Measurements from ENCODE around the gene MYOT. TPM values are rescaled to one million over a fixed set of nuclear protein-coding genes. Genes with fewer than 3 reads are reported as not detected.

The MYOT gene
- total RNA-seq, 1 donor from 2014 or later: not detected

DNA sequence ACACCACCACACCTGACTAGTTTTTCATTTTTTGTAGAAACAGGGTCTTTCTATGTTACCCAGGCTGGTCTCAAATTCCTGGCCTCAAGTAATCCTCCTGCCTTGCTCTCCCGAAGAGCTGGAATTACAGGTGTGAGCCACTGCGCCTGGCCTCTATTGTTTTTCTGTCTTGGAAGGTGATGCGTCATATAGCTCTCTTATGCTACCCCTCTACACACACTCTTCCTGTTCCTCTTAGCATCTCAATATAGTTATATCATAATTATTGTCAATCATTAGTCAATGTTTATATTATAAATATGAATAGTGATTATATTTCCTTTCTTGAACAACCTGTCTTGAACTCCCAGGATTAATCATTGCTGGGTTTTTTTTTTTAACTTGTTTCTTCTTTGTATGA is 28.9 kb downstream of the MYOT start:
- H3K4me1 Mint-ChIP-seq (ENCODE audit: low read depth): peaks cover 15% of the 10 kb centered on the region
- H3K27ac Mint-ChIP-seq: no peak overlapping the region
- no peaks in the 10 kb centered on the region for H3K36me3 Mint-ChIP-seq (ENCODE audit: insufficient read depth)
- no peaks in the 10 kb centered on the region for H3K27me3 Mint-ChIP-seq
- TF ChIP-seq, protein P1, sequence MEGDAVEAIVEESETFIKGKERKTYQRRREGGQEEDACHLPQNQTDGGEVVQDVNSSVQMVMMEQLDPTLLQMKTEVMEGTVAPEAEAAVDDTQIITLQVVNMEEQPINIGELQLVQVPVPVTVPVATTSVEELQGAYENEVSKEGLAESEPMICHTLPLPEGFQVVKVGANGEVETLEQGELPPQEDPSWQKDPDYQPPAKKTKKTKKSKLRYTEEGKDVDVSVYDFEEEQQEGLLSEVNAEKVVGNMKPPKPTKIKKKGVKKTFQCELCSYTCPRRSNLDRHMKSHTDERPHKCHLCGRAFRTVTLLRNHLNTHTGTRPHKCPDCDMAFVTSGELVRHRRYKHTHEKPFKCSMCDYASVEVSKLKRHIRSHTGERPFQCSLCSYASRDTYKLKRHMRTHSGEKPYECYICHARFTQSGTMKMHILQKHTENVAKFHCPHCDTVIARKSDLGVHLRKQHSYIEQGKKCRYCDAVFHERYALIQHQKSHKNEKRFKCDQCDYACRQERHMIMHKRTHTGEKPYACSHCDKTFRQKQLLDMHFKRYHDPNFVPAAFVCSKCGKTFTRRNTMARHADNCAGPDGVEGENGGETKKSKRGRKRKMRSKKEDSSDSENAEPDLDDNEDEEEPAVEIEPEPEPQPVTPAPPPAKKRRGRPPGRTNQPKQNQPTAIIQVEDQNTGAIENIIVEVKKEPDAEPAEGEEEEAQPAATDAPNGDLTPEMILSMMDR (IDR thresholded peaks at IDR 0.05; ENCODE audit: unreplicated experiment): no peak
- DNase-seq (ENCODE audit: low spot score, unreplicated experiment): no peak
- H3K9me3 Mint-ChIP-seq (ENCODE audit: low read depth): no peaks in the 10 kb centered on the region
- H3K4me3 Mint-ChIP-seq (ENCODE audit: low read depth): no peak overlapping the region

DNA sequence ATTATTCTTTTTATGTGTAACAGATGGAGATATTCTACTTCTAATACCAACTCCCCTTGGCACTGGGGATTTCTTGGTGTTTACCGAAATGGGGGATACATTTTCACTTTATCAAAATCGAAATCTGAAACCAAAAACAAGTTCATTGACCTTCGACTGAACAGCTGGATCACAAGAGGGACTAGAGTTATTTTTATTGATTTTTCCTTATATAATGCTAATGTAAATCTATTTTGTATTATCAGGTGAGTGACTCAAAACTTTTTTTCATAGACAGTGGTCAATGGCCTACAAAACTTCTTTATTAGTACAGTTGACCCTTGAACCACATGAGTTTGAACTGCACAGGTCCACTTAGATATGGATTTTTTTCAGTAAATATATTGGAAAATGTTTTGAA is 31.8 kb downstream of the MYOT start:
- peak overlapping the region; percentile 41 for H3K27ac Mint-ChIP-seq
- no peaks in the 10 kb centered on the region for H3K9me3 Mint-ChIP-seq (ENCODE audit: low read depth)
- TF ChIP-seq, protein P1 (IDR thresholded peaks at IDR 0.05; ENCODE audit: unreplicated experiment): no peak
- no peak overlapping the region for H3K4me3 Mint-ChIP-seq (ENCODE audit: low read depth)
- peaks cover 21% of the 10 kb centered on the region for H3K4me1 Mint-ChIP-seq (ENCODE audit: low read depth)
- DNase-seq (ENCODE audit: low spot score, unreplicated experiment): no peak
- no peaks in the 10 kb centered on the region for H3K36me3 Mint-ChIP-seq (ENCODE audit: insufficient read depth)
- no peaks in the 10 kb centered on the region for H3K27me3 Mint-ChIP-seq

DNA sequence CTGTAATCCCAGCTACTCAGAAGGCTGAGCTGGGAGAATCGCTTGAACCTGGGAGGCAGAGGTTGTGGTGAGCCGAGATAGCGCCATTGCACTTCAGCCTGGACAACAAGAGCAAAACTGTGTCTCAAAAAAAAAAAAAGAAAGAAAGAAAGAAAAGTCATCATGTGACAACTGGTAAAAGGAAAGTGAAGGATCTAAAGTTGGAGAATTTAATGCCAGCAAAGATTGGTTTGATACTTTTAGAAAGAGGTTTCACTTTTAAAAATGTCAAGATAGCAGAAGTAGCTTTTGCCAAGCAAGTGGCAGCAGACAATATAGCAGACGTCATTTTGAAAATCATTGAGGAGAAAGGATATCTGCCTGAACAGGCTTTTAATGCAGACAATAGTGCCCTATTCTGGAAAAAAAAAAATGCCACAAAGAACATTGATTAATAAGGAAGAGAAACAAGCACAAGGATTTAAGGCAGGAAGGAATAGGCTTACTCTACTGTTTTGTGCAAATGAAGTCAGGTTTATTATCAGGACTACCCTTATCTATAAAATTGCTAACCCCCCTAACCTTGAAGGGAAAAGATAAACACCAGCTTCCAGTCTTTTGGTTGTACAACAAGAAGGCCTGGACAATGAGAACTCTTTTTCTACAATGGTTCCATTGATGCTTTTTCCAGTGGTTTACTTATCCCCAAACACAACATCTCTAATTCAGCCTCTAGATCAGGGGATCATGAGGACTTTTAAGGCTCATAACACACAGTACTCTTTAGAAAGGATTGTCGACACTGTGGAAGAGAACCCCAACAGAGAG is 33.6 kb downstream of the MYOT start:
- Mint-ChIP-seq H3K4me1 (ENCODE audit: low read depth) (peaks cover 20% of the 10 kb centered on the region), H3K36me3 (ENCODE audit: insufficient read depth) (no peaks in the 10 kb centered on the region), H3K27ac (peak overlapping the region; percentile 22), H3K27me3 (no peaks in the 10 kb centered on the region), H3K9me3 (ENCODE audit: low read depth) (no peaks in the 10 kb centered on the region), H3K4me3 (ENCODE audit: low read depth) (no peak overlapping the region)
- TF ChIP-seq, protein P1 (IDR thresholded peaks at IDR 0.05; ENCODE audit: unreplicated experiment): no peak
- no peak for DNase-seq (ENCODE audit: low spot score, unreplicated experiment)

- H3K9me3 Mint-ChIP-seq (ENCODE audit: low read depth): no peaks in the 10 kb centered on the region
- TF ChIP-seq, protein P1 (IDR thresholded peaks at IDR 0.05; ENCODE audit: unreplicated experiment): no peak
Observed at GRCh38 chr5:137902408-137903133, 34.9 kb downstream of the MYOT start.

DNA sequence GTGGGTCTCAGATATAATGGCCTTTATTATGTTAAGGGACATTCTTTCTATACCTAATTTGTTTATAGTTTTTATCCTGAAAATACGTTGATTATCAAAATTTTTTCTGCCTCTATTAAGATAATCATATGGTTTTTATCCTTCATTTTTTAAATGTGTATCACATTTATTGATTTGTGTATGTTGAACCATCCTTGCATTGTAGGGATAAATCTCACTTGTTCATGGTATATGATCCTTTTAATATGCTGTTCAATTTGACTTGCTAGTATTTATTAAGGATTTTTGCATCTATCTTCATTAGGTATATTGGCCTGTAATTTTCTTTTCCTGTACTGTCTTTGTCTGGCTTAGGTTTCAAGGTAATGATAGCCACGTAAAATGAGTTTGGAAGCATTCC is 47.1 kb downstream of the MYOT start:
- Mint-ChIP-seq H3K4me1 (ENCODE audit: low read depth) (no peaks in the 10 kb centered on the region), H3K4me3 (ENCODE audit: low read depth) (no peak overlapping the region), H3K27ac (no peak overlapping the region), H3K27me3 (no peaks in the 10 kb centered on the region), H3K9me3 (ENCODE audit: low read depth) (peaks cover 28% of the 10 kb centered on the region), H3K36me3 (ENCODE audit: insufficient read depth) (no peaks in the 10 kb centered on the region)
- DNase-seq (ENCODE audit: low spot score, unreplicated experiment): no peak
- TF ChIP-seq, protein P1 (IDR thresholded peaks at IDR 0.05; ENCODE audit: unreplicated experiment): no peak

More at GRCh38 chr5:137902408-137903133, 34.9 kb downstream of the MYOT start:
- Mint-ChIP-seq H3K4me1 (ENCODE audit: low read depth) (peaks cover 20% of the 10 kb centered on the region), H3K4me3 (ENCODE audit: low read depth) (no peak overlapping the region), H3K27me3 (no peaks in the 10 kb centered on the region), H3K27ac (peak overlapping the region; percentile 51), H3K36me3 (ENCODE audit: insufficient read depth) (no peaks in the 10 kb centered on the region)
- DNase-seq (ENCODE audit: low spot score, unreplicated experiment): no peak

Data from progenitor cell of endocrine pancreas (in vitro differentiated cells).